ENCODE measurements around the gene SPTBN4.
"Not testable (repeated sequence)": the region's sequence is repeated elsewhere in the genome, so short reads cannot be mapped to it uniquely, and the experiment has no call there.

The SPTBN4 gene

GRCh38 chr19:40580619-40581018, 113.8 kb downstream of the SPTBN4 start:
- H3K36me3 Mint-ChIP-seq, result peaks cover 2% of the 10 kb centered on the region
- no peak overlapping the region for H3K27ac Mint-ChIP-seq
- no peaks in the 10 kb centered on the region for H3K27me3 Mint-ChIP-seq
- peaks cover 20% of the 10 kb centered on the region for H3K4me1 Mint-ChIP-seq (ENCODE audit: low read depth)
- H3K4me3 Mint-ChIP-seq, result no peak overlapping the region
- H3K9me3 Mint-ChIP-seq (ENCODE audit: low read depth), result no peaks in the 10 kb centered on the region

DNA sequence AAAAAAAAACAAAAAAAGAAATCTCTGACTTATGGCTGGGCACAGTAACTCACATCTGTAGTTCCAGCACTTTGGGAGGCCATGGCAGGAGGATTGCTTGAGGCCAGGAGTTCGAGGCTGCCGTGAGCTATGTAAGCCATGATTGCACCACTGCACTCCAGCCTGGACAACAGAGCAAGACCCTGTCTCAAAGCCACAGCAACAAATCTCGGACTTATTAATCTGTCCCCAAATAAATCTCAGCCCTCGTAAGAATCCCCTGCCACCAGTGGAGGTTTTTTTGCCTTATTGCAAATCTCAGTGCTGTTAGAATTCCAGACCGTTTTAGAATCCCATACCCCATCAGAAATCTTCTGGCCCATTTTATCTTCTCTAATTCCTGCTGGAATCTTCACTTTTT, 114.7 kb downstream of the SPTBN4 start:
- Mint-ChIP-seq H3K9me3 (ENCODE audit: low read depth) (no peaks in the 10 kb centered on the region), H3K36me3 (peaks cover 5% of the 10 kb centered on the region), H3K27ac (no peak overlapping the region), H3K4me3 (no peak overlapping the region), H3K27me3 (no peaks in the 10 kb centered on the region), H3K4me1 (ENCODE audit: low read depth) (peaks cover 20% of the 10 kb centered on the region)

- H3K36me3 Mint-ChIP-seq, result peaks cover 5% of the 10 kb centered on the region
- no peak overlapping the region for H3K4me3 Mint-ChIP-seq
- no peaks in the 10 kb centered on the region for H3K9me3 Mint-ChIP-seq (ENCODE audit: low read depth)
- H3K27me3 Mint-ChIP-seq, result no peaks in the 10 kb centered on the region
- no peak overlapping the region for H3K27ac Mint-ChIP-seq
- peaks cover 17% of the 10 kb centered on the region for H3K4me1 Mint-ChIP-seq (ENCODE audit: low read depth)
Measured at GRCh38 chr19:40582467-40582866, 115.7 kb downstream of the SPTBN4 start.

GRCh38 chr19:40583283-40583682, 116.5 kb downstream of the SPTBN4 start:
- Mint-ChIP-seq H3K36me3 (peaks cover 7% of the 10 kb centered on the region), H3K4me1 (ENCODE audit: low read depth) (peaks cover 10% of the 10 kb centered on the region), H3K27me3 (no peaks in the 10 kb centered on the region), H3K27ac (no peak overlapping the region), H3K9me3 (ENCODE audit: low read depth) (no peaks in the 10 kb centered on the region), H3K4me3 (no peak overlapping the region)

DNA sequence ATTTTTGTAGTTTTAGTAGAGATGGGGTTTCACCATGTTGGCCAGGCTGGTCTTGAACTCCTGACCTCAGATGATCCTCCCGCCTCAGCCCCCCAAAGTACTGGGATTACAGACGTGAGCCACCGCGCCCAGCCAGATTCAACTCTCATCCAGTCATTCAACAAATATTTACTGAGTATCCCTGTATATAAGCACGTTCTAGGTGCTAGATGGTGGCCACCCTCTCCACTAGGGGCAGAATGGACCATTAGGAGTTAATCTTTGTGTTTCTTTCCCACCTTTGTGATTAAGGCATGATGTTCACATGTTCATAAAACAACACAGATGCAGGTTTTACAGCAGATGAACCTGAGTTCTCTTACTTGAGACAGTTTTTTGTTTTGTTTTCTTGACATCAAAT, 117.2 kb downstream of the SPTBN4 start:
- Mint-ChIP-seq H3K27me3 (no peaks in the 10 kb centered on the region), H3K36me3 (peaks cover 7% of the 10 kb centered on the region), H3K9me3 (ENCODE audit: low read depth) (no peaks in the 10 kb centered on the region), H3K4me3 (no peak overlapping the region), H3K4me1 (ENCODE audit: low read depth) (peaks cover 5% of the 10 kb centered on the region), H3K27ac (no peak overlapping the region)

DNA sequence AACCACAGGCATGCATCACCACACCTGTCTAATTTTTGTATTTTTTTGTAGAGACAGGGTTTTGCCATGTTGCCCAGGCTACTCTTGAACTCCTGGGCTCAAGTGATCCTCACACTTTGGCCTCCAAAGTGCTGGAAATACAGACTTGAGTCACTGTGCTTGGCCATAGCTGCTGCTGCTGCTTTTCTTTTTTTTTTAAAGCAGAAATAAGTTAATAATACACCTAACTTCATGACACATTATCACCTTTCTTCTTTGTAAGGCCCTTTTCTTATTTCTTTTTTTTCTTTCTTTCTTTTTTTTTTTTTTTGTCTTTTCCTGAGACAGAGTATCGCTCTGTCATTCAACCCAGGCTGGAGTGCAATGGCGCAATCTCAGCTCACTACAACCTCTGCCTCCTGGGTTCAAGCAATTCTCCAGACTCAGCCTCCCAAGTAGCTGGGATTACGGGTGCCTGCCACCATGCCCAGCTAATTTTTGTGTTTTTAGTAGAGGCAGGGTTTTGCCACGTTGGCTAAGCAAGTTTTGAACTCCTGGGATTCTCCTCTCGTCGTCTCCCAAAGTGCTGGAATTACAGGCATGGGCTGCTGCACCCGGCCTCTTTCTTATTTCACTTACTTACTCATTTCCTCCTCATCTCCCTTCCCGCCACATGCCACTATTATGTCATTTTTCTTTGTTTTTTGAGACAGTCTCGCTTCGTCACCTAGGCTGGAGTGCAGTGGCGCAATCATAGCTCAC, 118.6 kb downstream of the SPTBN4 start:
- no peaks in the 10 kb centered on the region for H3K9me3 Mint-ChIP-seq (ENCODE audit: low read depth)
- H3K36me3 Mint-ChIP-seq, result peaks cover 7% of the 10 kb centered on the region
- no peaks in the 10 kb centered on the region for H3K27me3 Mint-ChIP-seq
- H3K4me1 Mint-ChIP-seq (ENCODE audit: low read depth), result peaks cover 5% of the 10 kb centered on the region
- no peak overlapping the region for H3K4me3 Mint-ChIP-seq
- H3K27ac Mint-ChIP-seq, result no peak overlapping the region

DNA sequence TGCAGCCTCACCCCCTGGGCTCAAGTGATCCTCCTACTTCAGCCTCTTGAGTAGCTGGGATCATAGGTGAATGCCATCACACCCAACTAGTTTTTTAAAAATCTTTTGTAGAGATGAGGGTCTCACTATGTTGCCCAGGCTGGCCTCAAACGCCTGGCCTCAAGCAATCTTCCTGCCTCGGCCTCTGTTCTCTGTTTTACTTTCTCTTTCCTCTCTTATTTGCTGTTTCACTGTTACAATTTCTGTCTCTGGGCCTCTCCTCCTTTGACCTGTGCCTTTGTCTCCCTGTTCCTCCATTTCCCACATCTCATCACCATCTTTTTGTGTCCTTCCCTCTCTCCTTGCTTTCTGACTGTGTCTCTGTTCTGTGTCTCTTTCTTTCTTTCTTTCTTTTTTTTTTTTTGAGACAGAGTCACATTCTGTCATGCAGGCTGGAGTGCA, 119.2 kb downstream of the SPTBN4 start:
- Mint-ChIP-seq H3K27ac (no peak overlapping the region), H3K4me3 (no peak overlapping the region), H3K4me1 (ENCODE audit: low read depth) (peaks cover 5% of the 10 kb centered on the region), H3K36me3 (peaks cover 6% of the 10 kb centered on the region), H3K27me3 (no peaks in the 10 kb centered on the region), H3K9me3 (ENCODE audit: low read depth) (no peaks in the 10 kb centered on the region)

- Mint-ChIP-seq H3K9me3 (ENCODE audit: low read depth) (no peaks in the 10 kb centered on the region), H3K4me1 (ENCODE audit: low read depth) (peaks cover 5% of the 10 kb centered on the region), H3K27ac (no peak overlapping the region), H3K4me3 (no peak overlapping the region), H3K36me3 (peaks cover 5% of the 10 kb centered on the region), H3K27me3 (no peaks in the 10 kb centered on the region)
Measured at GRCh38 chr19:40586611-40587010, 119.8 kb downstream of the SPTBN4 start.

GRCh38 chr19:40588110-40588854, 121.5 kb downstream of the SPTBN4 start:
- Mint-ChIP-seq H3K9me3 (ENCODE audit: low read depth) (no peaks in the 10 kb centered on the region), H3K27ac (peak overlapping the region; percentile 22), H3K4me1 (ENCODE audit: low read depth) (peaks cover 5% of the 10 kb centered on the region), H3K27me3 (no peaks in the 10 kb centered on the region), H3K4me3 (no peak overlapping the region), H3K36me3 (peaks cover 5% of the 10 kb centered on the region)

- Mint-ChIP-seq H3K4me3 (no peak overlapping the region), H3K4me1 (ENCODE audit: low read depth) (peaks cover 5% of the 10 kb centered on the region), H3K36me3 (peaks cover 5% of the 10 kb centered on the region), H3K27ac (no peak overlapping the region), H3K27me3 (no peaks in the 10 kb centered on the region), H3K9me3 (ENCODE audit: low read depth) (no peaks in the 10 kb centered on the region)
Measured at GRCh38 chr19:40588926-40589569, 122.2 kb downstream of the SPTBN4 start.

DNA sequence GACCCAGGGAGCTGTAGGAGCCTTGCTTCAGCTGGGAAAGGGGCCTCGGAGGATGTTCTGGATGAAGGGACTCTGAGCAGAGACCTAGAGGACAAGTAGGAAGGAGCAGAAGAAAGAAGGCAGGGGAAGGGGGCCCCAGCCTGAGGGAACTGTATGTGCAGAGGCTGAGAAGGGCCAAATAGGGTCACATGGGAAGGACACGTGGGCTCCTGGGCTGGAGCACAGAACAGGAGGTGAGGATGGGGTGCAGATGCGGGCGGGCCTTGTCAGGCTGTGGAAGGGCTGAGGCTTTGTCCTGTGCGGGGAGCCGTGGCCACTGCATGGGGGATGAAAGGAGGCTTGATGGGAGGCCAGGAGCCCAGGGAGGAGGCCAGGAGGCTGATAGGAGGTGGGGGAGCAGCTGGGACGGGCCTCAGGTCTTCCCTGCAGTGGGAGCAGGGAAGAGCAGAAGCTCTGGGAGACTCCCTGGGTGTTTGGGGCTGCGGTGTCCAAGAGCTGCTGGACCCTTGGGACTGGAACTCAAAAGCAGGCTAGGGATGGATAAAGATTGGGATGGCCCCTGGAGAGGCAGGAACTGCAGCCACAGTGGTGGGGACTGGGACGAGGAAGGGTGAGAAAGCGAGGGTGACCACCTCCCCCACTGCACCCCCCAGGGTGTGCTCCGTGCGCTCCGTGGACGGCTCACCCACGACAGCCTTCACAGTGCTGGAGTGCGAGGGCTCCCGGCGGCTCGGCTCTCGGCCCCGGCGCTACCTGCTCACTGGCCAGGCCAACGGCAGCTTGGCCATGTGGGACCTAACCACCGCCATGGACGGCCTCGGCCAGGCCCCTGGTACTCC, 123.0 kb downstream of the SPTBN4 start:
- no peak overlapping the region for H3K27ac Mint-ChIP-seq
- H3K4me3 Mint-ChIP-seq, result no peak overlapping the region
- H3K36me3 Mint-ChIP-seq, result peaks cover 5% of the 10 kb centered on the region
- H3K4me1 Mint-ChIP-seq (ENCODE audit: low read depth), result peaks cover 13% of the 10 kb centered on the region
- no peaks in the 10 kb centered on the region for H3K9me3 Mint-ChIP-seq (ENCODE audit: low read depth)
- no peaks in the 10 kb centered on the region for H3K27me3 Mint-ChIP-seq

DNA sequence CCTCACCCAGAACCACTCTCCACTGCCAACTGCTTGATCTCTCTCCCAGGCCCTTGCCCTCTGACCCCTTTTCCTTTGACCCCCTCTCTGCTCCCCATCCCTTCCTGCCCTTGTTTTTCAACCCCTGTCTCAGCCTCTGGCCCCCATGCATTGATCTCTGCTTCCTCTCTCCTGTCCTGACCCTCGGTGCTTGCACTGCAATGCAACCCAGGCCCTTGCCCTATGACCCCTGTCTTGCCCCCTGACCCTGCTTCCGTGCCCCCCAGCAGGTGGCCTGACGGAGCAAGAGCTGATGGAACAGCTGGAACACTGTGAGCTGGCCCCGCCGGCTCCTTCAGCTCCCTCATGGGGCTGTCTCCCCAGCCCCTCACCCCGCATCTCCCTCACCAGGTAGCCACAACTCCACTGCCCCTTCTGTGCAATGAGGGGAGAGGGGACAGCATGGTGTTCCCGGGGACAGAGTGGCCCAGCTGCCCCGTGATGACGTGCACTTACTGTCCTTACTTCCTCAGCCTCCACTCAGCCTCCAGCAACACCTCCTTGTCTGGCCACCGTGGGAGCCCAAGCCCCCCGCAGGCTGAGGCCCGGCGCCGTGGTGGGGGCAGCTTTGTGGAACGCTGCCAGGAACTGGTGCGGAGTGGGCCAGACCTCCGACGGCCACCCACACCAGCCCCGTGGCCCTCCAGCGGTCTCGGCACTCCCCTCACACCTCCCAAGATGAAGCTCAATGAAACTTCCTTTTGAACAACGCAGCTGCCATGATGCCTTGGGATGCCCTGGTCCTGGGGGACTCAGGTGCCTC, 123.9 kb downstream of the SPTBN4 start:
- Mint-ChIP-seq H3K4me1 (ENCODE audit: low read depth) (peaks cover 15% of the 10 kb centered on the region), H3K27me3 (no peaks in the 10 kb centered on the region), H3K36me3 (peaks cover 5% of the 10 kb centered on the region), H3K27ac (no peak overlapping the region), H3K4me3 (no peak overlapping the region), H3K9me3 (ENCODE audit: low read depth) (no peaks in the 10 kb centered on the region)

- Mint-ChIP-seq H3K27ac (peak overlapping the region; percentile 28), H3K4me1 (ENCODE audit: low read depth) (peaks cover 12% of the 10 kb centered on the region)
- H3K27me3 Mint-ChIP-seq; H3K9me3 Mint-ChIP-seq (ENCODE audit: low read depth); H3K4me3 Mint-ChIP-seq; H3K36me3 Mint-ChIP-seq: not testable (repeated sequence)
Measured at GRCh38 chr19:40591724-40592123, 124.9 kb downstream of the SPTBN4 start.

DNA sequence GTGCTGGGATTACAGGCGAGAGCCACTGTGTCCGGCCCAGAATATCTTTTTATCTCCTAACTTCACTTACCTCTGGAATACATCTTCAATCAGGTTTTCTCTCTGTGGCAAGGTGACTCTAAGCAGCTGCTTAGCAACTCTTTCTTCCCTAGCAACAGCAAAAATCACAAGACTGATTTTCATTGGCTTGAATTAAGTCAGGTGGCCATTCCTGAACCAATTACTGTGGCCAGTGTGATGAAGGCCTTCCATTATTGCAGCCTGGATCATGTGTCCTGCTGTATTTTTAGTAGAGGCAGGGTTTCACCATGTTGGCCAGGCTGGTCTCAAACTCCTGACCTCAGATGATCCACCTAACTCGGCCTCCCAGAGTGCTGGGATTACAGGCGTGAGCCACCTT, 125.4 kb downstream of the SPTBN4 start:
- H3K4me3 Mint-ChIP-seq, result no peak overlapping the region
- H3K27me3 Mint-ChIP-seq, result no peaks in the 10 kb centered on the region
- no peaks in the 10 kb centered on the region for H3K9me3 Mint-ChIP-seq (ENCODE audit: low read depth)
- H3K36me3 Mint-ChIP-seq, result peaks cover 2% of the 10 kb centered on the region
- peaks cover 10% of the 10 kb centered on the region for H3K4me1 Mint-ChIP-seq (ENCODE audit: low read depth)
- no peak overlapping the region for H3K27ac Mint-ChIP-seq

Data from activated naive CD8-positive, alpha-beta T cell (primary cell).